ENCODE data around the gene HSF2BP.

- TF ChIP-seq CTCF (IDR thresholded peaks at IDR 0.05; ENCODE audit: insufficient read depth, low read length) (no peak), GABPA (IDR thresholded peaks at IDR 0.05; ENCODE audit: low read depth) (no peak), POLR2AphosphoS5 (IDR thresholded peaks at IDR 0.05; ENCODE audit: low read depth) (no peak), REST (IDR thresholded peaks at IDR 0.05; ENCODE audit: insufficient replicate concordance, low read depth) (no peak)
These were observed 39.4 kb downstream of the HSF2BP start for GRCh38 chr21:43619856-43620255.

All from HL-60 (cell line).